B cell (primary cell): ENCODE data around the gene HSCB. TPM values are rescaled to one million over a fixed set of nuclear protein-coding genes. Genes with fewer than 3 reads are reported as not detected.
"Not testable (repeated sequence)": the region's sequence is repeated elsewhere in the genome, so short reads cannot be mapped to it uniquely, and the experiment has no call there.

ENCODE experiments used
- ATAC-seq: fragments of 200-7000 bp; cut with Tn5 transposase; one replicate; pipeline ENCODE4 v1.10.0; 2021; ENCODE audit warnings: low read depth, mild to moderate bottlenecking, moderate number of reproducible peaks, moderate library complexity
- CTCF ChIA-PET: fragments of 350-600 bp; sonication (Branson Sonifier 250); formaldehyde crosslinking; loops from one replicate; lab custom pipeline; 2021; ENCODE audit warnings: antibody characterized with exemption, inconsistent platforms; lab: Charles Lee
- POLR2A ChIA-PET: fragments of 350-600 bp; sonication (Branson Sonifier 250); formaldehyde crosslinking; loops from one replicate; lab custom pipeline; 2021; ENCODE audit warnings: antibody characterized with exemption; lab: Charles Lee
- DNase-seq: peaks from one replicate; pipeline ENCODE4 v3.0.0; 2013
- H2AFZ ChIP-seq: 2 replicates; pipeline ENCODE4 v1.6.1; 2012; ENCODE audit warnings: mild to moderate bottlenecking, low read depth, low read length; ENCODE audit not compliant: insufficient read depth, poor library complexity, severe bottlenecking
- H3K27ac ChIP-seq, 2 donors: 1 replicate in 1 of 2; 2 replicates in 1 of 2; pipeline ENCODE4 v1.5.1; 2012 to 2013; ENCODE audit warnings: low read length in 2 of 2, mild to moderate bottlenecking in 2 of 2, moderate library complexity in 1 of 2
- H3K27me3 ChIP-seq, 4 experiments: fragments of 200-600 bp in 1 of 4; sonication (generic) in 1 of 4; replicated peaks in 1 of 4; 1 replicate in 2 of 4; 2 replicates in 2 of 4; pipeline versions ENCODE4 v1.6.1 to v1.7.0; 2013 to 2016; ENCODE audit warnings: low read length in 3 of 4, mild to moderate bottlenecking in 2 of 4, mixed read lengths in 1 of 4, moderate library complexity in 1 of 4; ENCODE audit not compliant: insufficient read depth in 4 of 4, control insufficient read depth in 3 of 4; ENCODE audit errors: control extremely low read depth in 1 of 4
- H3K36me3 ChIP-seq, 2 experiments: replicated peaks in 1 of 2; 1 replicate in 1 of 2; 2 replicates in 1 of 2; pipeline versions ENCODE4 v1.6.1 to v1.7.1; 2013; ENCODE audit warnings: low read length in 1 of 2; ENCODE audit not compliant: insufficient read depth in 2 of 2, control insufficient read depth in 1 of 2; ENCODE audit errors: control extremely low read depth in 1 of 2, extremely low read depth in 1 of 2
- H3K4me1 ChIP-seq, 2 donors: fragments of 200-600 bp in 1 of 2; sonication (generic) in 1 of 2; 1 replicate in 1 of 2; 2 replicates in 1 of 2; pipeline versions ENCODE4 v1.5.1 to v1.6.1; 2013 to 2017; ENCODE audit warnings: low read length in 2 of 2; ENCODE audit not compliant: control insufficient read depth in 2 of 2, insufficient read depth in 2 of 2
- H3K4me2 ChIP-seq: replicated peaks from 2 replicates; pipeline ENCODE3; 2012; ENCODE audit warnings: mild to moderate bottlenecking, low read depth, low read length; ENCODE audit not compliant: poor library complexity, severe bottlenecking
- H3K4me3 ChIP-seq, 5 experiments: fragments of 200-600 bp in 1 of 5; sonication (generic) in 1 of 5; 1 replicate in 3 of 5; 2 replicates in 2 of 5; pipeline versions ENCODE4 v1.5.1 to v1.7.0; 2011 to 2016; ENCODE audit warnings: low read length in 4 of 5, mild to moderate bottlenecking in 4 of 5, low read depth in 2 of 5, control low read depth in 1 of 5, moderate library complexity in 1 of 5; ENCODE audit not compliant: insufficient read depth in 1 of 5; ENCODE audit errors: control extremely low read depth in 1 of 5, extremely low read depth in 1 of 5
- H3K79me2 ChIP-seq: fragments of 200-600 bp; sonication (generic); one replicate; pipeline ENCODE4 v1.6.0; 2016; ENCODE audit warnings: low read length; ENCODE audit not compliant: control insufficient read depth, insufficient read depth
- H3K9ac ChIP-seq: fragments of 200-600 bp; sonication (generic); 2 replicates; pipeline ENCODE4 v1.6.1; 2017; ENCODE audit warnings: mild to moderate bottlenecking, low read length, moderate library complexity
- H3K9me3 ChIP-seq, 3 donors: one replicate each; pipeline versions ENCODE4 v1.6.1 to v1.7.1; 2013; ENCODE audit warnings: low read length in 2 of 3; ENCODE audit not compliant: control insufficient read depth in 2 of 3, insufficient read depth in 1 of 3; ENCODE audit errors: control extremely low read depth in 1 of 3
- H4K20me1 ChIP-seq: 2 replicates; pipeline ENCODE4 v1.6.0; 2012; ENCODE audit warnings: mild to moderate bottlenecking, low read length; ENCODE audit not compliant: insufficient read depth, control insufficient read depth, poor library complexity, severe bottlenecking
- H3K27ac Mint-ChIP-seq: one replicate; pipeline ENCODE4 v1.8.0; 2021; ENCODE audit warnings: mixed read lengths
- H3K27me3 Mint-ChIP-seq: one replicate; pipeline ENCODE4 v1.8.0; 2021; ENCODE audit warnings: mixed read lengths
- H3K4me1 Mint-ChIP-seq: one replicate; pipeline ENCODE4 v1.8.0; 2021; ENCODE audit warnings: mixed read lengths
- H3K4me3 Mint-ChIP-seq: one replicate; pipeline ENCODE4 v1.8.0; 2021; ENCODE audit warnings: mixed read lengths
- H3K9me3 Mint-ChIP-seq: one replicate; pipeline ENCODE4 v1.8.0; 2022; ENCODE audit warnings: mixed read lengths; ENCODE audit not compliant: insufficient read depth
- EZH2 ChIP-seq: IDR thresholded peaks from 2 replicates; pipeline ENCODE4 v1.6.1; 2012; ENCODE audit warnings: borderline replicate concordance, low read depth, mild to moderate bottlenecking, moderate library complexity, low read length; ENCODE audit not compliant: insufficient read depth, poor library complexity, severe bottlenecking
- WGBS: methylation state at CpG from one replicate; pipeline ENCODE4 v1.1.5; 2013; ENCODE audit warnings: missing lambda C conversion rate; ENCODE audit not compliant: insufficient coverage; 5-methylcytosine and 5-hydroxymethylcytosine counted together
- intact Hi-C: fragments of 100-400 bp; cut with micrococcal nuclease; formaldehyde crosslinking; loops from one replicate; pipeline ENCODE4 v1.10.0; 2022
- polyA plus RNA-seq: library from polyadenylated mRNA; depleted of rRNA; stranded (reverse); fragments of >200 nt; gene quantifications from 2 replicates; pipeline ENCODE4 v1.2.3, GENCODE V29; 2012
- total RNA-seq, 2 donors: library from RNA; stranded (reverse); fragments of 120-200 nt in 1 of 2; gene quantifications; 1 replicate in 1 of 2; 2 replicates in 1 of 2; pipeline versions ENCODE4 v1.2.3 to v1.2.4, GENCODE V29; 2013 to 2022
- TF ChIP-seq, protein P1 (sequence below): fragments of 200-600 bp; IDR thresholded peaks from one replicate; pipeline ENCODE4 v1.8.0; 2022; ENCODE audit warnings: antibody characterized with exemption, mild to moderate bottlenecking

The HSCB gene
- total and polyA plus RNA-seq, 2 donors (not counting 1 experiment from before 2014, with no cell fraction given): 12.8 to 18.3 TPM

DNA sequence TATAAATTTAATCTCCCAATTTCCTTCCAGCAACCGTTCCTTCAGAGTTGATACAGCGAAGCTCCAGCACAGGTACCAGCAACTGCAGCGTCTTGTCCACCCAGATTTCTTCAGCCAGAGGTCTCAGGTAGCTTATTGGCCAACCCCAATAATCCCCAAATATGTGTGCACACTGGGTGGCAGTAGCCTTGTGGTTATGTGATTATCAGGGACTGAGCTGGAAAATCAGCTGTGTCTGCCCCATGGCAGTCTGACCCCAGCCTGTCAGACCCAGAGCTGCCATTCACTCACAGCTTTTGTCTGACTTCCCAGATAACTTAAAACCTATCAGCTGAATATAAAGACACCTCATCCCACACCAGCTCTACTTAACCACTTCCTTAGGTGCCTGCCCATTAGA is 2.0 kb downstream of the HSCB start:
- no peak overlapping the region for H3K4me3 Mint-ChIP-seq
- POLR2A ChIA-PET: no interaction called here
- Histone ChIP-seq H3K27ac (no peak overlapping the region), H3K9ac (no peak overlapping the region), H3K4me3 (no peak overlapping the region), H3K27me3 (no peaks in the 10 kb centered on the region), H3K4me1 (peaks cover 10 to 22% of the 10 kb centered on the region in 2 donors), H3K36me3 (peaks cover 3 to 34% of the 10 kb centered on the region in 2 experiments), H3K9me3 (no peaks in the 10 kb centered on the region), H3K79me2 (peaks cover 25% of the 10 kb centered on the region), H2AFZ (no peak overlapping the region), H3K4me2 (no peak overlapping the region), H4K20me1 (no peaks in the 10 kb centered on the region)
- no peak overlapping the region for H3K27ac Mint-ChIP-seq
- CTCF ChIA-PET: no interaction called here
- H3K4me1 Mint-ChIP-seq: peaks cover 29% of the 10 kb centered on the region
- H3K9me3 Mint-ChIP-seq: no peaks in the 10 kb centered on the region
- DNase-seq (no peak), ATAC-seq (no peak)
- TF ChIP-seq EZH2: no peak
- TF ChIP-seq, protein P1, sequence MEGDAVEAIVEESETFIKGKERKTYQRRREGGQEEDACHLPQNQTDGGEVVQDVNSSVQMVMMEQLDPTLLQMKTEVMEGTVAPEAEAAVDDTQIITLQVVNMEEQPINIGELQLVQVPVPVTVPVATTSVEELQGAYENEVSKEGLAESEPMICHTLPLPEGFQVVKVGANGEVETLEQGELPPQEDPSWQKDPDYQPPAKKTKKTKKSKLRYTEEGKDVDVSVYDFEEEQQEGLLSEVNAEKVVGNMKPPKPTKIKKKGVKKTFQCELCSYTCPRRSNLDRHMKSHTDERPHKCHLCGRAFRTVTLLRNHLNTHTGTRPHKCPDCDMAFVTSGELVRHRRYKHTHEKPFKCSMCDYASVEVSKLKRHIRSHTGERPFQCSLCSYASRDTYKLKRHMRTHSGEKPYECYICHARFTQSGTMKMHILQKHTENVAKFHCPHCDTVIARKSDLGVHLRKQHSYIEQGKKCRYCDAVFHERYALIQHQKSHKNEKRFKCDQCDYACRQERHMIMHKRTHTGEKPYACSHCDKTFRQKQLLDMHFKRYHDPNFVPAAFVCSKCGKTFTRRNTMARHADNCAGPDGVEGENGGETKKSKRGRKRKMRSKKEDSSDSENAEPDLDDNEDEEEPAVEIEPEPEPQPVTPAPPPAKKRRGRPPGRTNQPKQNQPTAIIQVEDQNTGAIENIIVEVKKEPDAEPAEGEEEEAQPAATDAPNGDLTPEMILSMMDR: no peak
- no peaks in the 10 kb centered on the region for H3K27me3 Mint-ChIP-seq
- intact Hi-C loops: loop anchor here (5.0 kb wide), 2 partner anchors 827 to 1138 kb away; partner anchors contain the start of genes MTMR3 and PITPNB
- WGBS: 93% methylated on average over 3 of the region's 3 CpGs

DNA sequence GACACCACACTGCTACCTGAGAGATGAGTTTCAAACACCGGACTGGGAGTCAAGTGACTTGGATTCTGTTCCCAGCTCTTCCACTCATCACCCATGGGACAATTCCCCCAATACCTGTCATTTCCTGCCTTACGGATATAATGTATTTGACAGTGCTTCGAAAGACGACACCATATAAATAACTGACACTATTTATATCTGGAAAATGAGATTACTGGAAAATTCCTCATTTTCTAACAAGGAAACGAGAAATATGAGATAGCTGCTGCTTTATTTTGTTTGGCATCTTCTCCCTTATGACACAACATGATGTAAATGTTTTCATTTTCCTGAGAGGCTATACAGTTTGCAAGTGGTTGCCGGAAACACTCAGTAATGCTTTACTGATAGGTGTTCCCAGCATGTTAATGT is 8.6 kb downstream of the HSCB start:
- ChIA-PET POLR2A (interaction anchor here (0.7 kb wide), 1 partner anchor 24 kb away, joined by 3 read pairs; no protein-coding TSS in a partner anchor), CTCF (interaction anchor here (0.6 kb wide), 1 partner anchor 97 kb away, joined by 5 read pairs; no protein-coding TSS in a partner anchor)
- Histone ChIP-seq H3K9ac (no peak overlapping the region), H3K27me3 (no peaks in the 10 kb centered on the region), H3K36me3 (peaks cover 6 to 32% of the 10 kb centered on the region in 2 experiments), H3K4me1 (peaks cover 0 to 11% of the 10 kb centered on the region in 2 donors), H3K4me2 (no peak overlapping the region), H2AFZ (no peak overlapping the region), H3K4me3 (no peak overlapping the region), H3K9me3 (no peaks in the 10 kb centered on the region), H4K20me1 (no peaks in the 10 kb centered on the region), H3K79me2 (no peaks in the 10 kb centered on the region), H3K27ac (no peak overlapping the region)
- no peak overlapping the region for H3K27ac Mint-ChIP-seq
- H3K4me1 Mint-ChIP-seq: peaks cover 8% of the 10 kb centered on the region
- ATAC-seq (no peak), DNase-seq (no peak)
- no peak overlapping the region for H3K4me3 Mint-ChIP-seq
- no peaks in the 10 kb centered on the region for H3K9me3 Mint-ChIP-seq
- H3K27me3 Mint-ChIP-seq: no peaks in the 10 kb centered on the region
- no peak for TF ChIP-seq EZH2
- TF ChIP-seq, protein P1: no peak
- 100% methylated on average over 1 of the region's 6 CpGs for WGBS
- intact Hi-C loops: no loop called here

DNA sequence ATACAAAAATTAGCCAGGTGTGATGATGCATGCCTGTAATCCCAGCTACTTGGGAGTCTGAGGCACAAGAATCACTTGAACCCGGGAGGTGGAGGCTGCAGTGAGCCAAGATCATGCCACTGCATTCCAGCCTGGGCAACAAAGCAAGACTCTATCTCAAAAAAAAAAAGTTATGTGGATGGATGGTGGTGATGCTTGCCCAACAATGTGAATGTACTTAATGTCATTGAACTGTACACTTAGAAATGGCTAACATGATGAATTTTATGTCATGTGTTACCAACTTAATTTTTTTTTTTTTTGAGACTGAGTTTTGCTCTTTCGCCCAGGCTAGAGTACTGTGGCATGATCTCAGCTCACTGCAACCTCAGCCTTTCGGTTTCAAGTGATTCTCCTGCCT is 12.7 kb downstream of the HSCB start:
- H3K4me2 ChIP-seq, H3K79me2 ChIP-seq, intact Hi-C loops, POLR2A ChIA-PET, H3K4me1 ChIP-seq, H4K20me1 ChIP-seq, H3K27ac Mint-ChIP-seq, H3K27me3 Mint-ChIP-seq, DNase-seq, ATAC-seq, H3K27me3 ChIP-seq, H3K4me3 ChIP-seq, H3K9me3 Mint-ChIP-seq, CTCF ChIA-PET, H3K27ac ChIP-seq, H3K9me3 ChIP-seq, H3K4me3 Mint-ChIP-seq, H3K4me1 Mint-ChIP-seq, H2AFZ ChIP-seq, H3K9ac ChIP-seq: not testable (repeated sequence)
- H3K36me3 ChIP-seq: peaks cover 2 to 14% of the 10 kb centered on the region in 2 experiments
- WGBS: 100% methylated on average over 3 of the region's 3 CpGs
